NT2/D1 (cell line): ENCODE data around the gene ULK4.

Experiments used
- SUZ12 ChIP-seq: IDR thresholded peaks from 2 replicates; pipeline ENCODE4 v1.6.1; 2011; ENCODE audit not compliant: insufficient read length, insufficient read depth; ENCODE audit errors: extremely low read depth
- YY1 ChIP-seq: IDR thresholded peaks from 2 replicates; pipeline ENCODE4 v1.6.1; 2011; ENCODE audit not compliant: insufficient read length, insufficient read depth
- ZNF274 ChIP-seq: IDR thresholded peaks from 2 replicates; pipeline ENCODE4 v1.6.1; 2011; ENCODE audit warnings: mild to moderate bottlenecking, low read depth, low read length

GRCh38 chr3:41688595-41689380 lies 273.1 kb downstream of the ULK4 start:
- TF ChIP-seq ZNF274 (no peak), YY1 (no peak), SUZ12 (no peak)
